Body of pancreas (tissue), 4 donors: ENCODE measurements around the gene POU4F3. TPM values are rescaled to one million over a fixed set of nuclear protein-coding genes. Genes with fewer than 3 reads are reported as not detected.

Experiments
- ATAC-seq: fragments of 150-250 bp; one replicate; pipeline ENCODE4 v1.9.1; 2016
- DNase-seq, 4 donors: peaks; one replicate each; pipeline ENCODE4 v3.0.0-alpha.2; 2019
- H3K27ac ChIP-seq, 4 donors: fragments of 200-600 bp; sonication (generic); 1 replicate in 3 of 4; 2 replicates in 1 of 4; pipeline versions ENCODE4 v1.5.1 to v1.6.1; 2016 to 2019; ENCODE audit warnings: mild to moderate bottlenecking in 1 of 4, mixed read lengths in 1 of 4, moderate library complexity in 1 of 4
- H3K27me3 ChIP-seq, 2 donors: fragments of 200-600 bp; sonication (generic); one replicate each; pipeline ENCODE4 v1.6.0; 2016; ENCODE audit warnings: mild to moderate bottlenecking in 1 of 2
- H3K36me3 ChIP-seq, 2 donors: fragments of 200-600 bp; sonication (generic); replicated peaks in 1 of 2; 2 replicates each; pipeline ENCODE4 v1.5.1; 2016; ENCODE audit warnings: low read depth in 2 of 2; ENCODE audit not compliant: insufficient read depth in 1 of 2
- H3K4me1 ChIP-seq: fragments of 200-600 bp; sonication (generic); one replicate; pipeline ENCODE4 v1.6.0; 2016
- H3K4me3 ChIP-seq, 2 donors: fragments of 200-600 bp; sonication (generic); 1 replicate in 1 of 2; 2 replicates in 1 of 2; pipeline ENCODE4 v1.5.1; 2016 to 2019
- H3K9me3 ChIP-seq, 3 donors: fragments of 200-600 bp; sonication (generic); 1 replicate in 2 of 3; 2 replicates in 1 of 3; pipeline ENCODE4 v1.5.1; 2016
- POLR2A ChIP-seq, 3 donors: fragments of 450-650 bp; IDR thresholded peaks; one replicate each; pipeline ENCODE4 v1.6.1; 2016; ENCODE audit warnings: antibody characterized with exemption in 3 of 3, mild to moderate bottlenecking in 2 of 3
- WGBS, 2 donors: methylation state at CpG; one replicate each; pipeline ENCODE4 v1.1.5; 2017; 5-methylcytosine and 5-hydroxymethylcytosine counted together
- intact Hi-C: fragments of 100-400 bp; cut with DNase I; formaldehyde crosslinking; loops from one replicate; pipeline ENCODE4 v1.15.1; 2023
- total RNA-seq, 2 donors: library from RNA; depleted of rRNA; stranded (reverse); fragments of >200 nt; gene quantifications; one replicate each; pipeline ENCODE4 v1.1.0, GENCODE V29; 2016
- TF ChIP-seq, protein P1 (sequence below), 7 experiments: fragments of 450-650 bp in 4 of 7; fragments of 200-600 bp in 3 of 7; sonication (generic) in 3 of 7; IDR thresholded peaks; one replicate each; pipeline ENCODE4 v1.5.1; 2016 to 2019; ENCODE audit warnings: antibody characterized with exemption in 7 of 7

POU4F3 gene
- total RNA-seq, 2 donors from 2014 or later: 0.52 TPM; not detected in 1

DNA sequence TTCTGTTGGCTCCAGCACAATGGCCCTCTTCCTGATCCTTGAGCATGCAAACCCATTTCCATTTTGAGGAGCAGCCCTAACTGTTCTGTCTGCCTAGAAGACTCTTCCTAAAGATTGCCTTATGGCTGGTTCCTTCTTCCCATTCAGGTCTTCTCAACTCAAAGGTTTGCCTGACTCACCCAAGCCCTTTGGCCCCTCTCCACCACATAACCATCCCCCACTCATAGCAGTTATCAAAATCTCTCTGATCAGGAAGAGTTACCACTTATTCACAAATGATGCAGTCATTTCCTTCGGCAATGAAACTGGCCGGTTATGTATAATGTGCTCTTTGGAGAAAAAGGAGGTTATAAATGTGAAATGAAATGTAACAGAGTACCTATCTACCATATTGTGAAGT is 8.9 kb upstream of the POU4F3 start:
- no peak for DNase-seq
- H3K27ac ChIP-seq: no peak overlapping the region
- no peaks in the 10 kb centered on the region for H3K9me3 ChIP-seq
- H3K4me3 ChIP-seq: no peak overlapping the region
- 87 to 94% methylated on average over 2 of the region's 2 CpGs for WGBS, 2 donors
- intact Hi-C loops: no loop called here
- H3K36me3 ChIP-seq: no peaks in the 10 kb centered on the region
- no peak for TF ChIP-seq POLR2A (IDR thresholded peaks at IDR 0.05)
- H3K27me3 ChIP-seq: no peaks in the 10 kb centered on the region
- H3K4me1 ChIP-seq: no peaks in the 10 kb centered on the region
- ATAC-seq: no peak

DNA sequence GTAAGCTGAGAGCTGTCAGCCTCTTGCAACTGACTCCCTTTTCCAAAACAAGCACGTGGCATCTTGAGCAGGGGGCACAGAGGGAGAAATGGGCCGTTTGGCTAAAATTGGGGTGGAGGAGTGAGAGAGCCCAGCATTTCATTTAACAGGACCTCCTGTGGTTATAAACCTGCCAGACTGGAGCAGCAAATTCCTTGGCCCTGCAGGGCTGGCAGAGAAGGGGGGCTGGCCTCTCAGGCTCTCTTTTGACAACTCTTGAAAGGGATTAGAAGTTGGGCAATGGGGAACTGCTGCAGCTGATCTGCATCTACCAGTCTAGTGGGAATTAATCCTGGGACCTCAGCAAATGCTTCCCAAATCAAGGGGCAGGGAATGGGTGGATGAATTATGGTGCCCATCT is 7.2 kb upstream of the POU4F3 start:
- no peaks in the 10 kb centered on the region for H3K4me1 ChIP-seq
- H3K36me3 ChIP-seq: no peaks in the 10 kb centered on the region
- intact Hi-C loops: no loop called here
- ATAC-seq (no peak), DNase-seq (no peak)
- WGBS, 2 donors: 0 to 2% methylated on average over 2 of the region's 2 CpGs
- H3K4me3 ChIP-seq: no peak overlapping the region
- TF ChIP-seq, protein P1, sequence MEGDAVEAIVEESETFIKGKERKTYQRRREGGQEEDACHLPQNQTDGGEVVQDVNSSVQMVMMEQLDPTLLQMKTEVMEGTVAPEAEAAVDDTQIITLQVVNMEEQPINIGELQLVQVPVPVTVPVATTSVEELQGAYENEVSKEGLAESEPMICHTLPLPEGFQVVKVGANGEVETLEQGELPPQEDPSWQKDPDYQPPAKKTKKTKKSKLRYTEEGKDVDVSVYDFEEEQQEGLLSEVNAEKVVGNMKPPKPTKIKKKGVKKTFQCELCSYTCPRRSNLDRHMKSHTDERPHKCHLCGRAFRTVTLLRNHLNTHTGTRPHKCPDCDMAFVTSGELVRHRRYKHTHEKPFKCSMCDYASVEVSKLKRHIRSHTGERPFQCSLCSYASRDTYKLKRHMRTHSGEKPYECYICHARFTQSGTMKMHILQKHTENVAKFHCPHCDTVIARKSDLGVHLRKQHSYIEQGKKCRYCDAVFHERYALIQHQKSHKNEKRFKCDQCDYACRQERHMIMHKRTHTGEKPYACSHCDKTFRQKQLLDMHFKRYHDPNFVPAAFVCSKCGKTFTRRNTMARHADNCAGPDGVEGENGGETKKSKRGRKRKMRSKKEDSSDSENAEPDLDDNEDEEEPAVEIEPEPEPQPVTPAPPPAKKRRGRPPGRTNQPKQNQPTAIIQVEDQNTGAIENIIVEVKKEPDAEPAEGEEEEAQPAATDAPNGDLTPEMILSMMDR (IDR thresholded peaks at IDR 0.05): no peak
- TF ChIP-seq POLR2A (IDR thresholded peaks at IDR 0.05): no peak
- H3K27ac ChIP-seq: no peak overlapping the region
- peaks cover 0 to under 1% of the 10 kb centered on the region in 2 donors for H3K27me3 ChIP-seq
- H3K9me3 ChIP-seq: no peaks in the 10 kb centered on the region

DNA sequence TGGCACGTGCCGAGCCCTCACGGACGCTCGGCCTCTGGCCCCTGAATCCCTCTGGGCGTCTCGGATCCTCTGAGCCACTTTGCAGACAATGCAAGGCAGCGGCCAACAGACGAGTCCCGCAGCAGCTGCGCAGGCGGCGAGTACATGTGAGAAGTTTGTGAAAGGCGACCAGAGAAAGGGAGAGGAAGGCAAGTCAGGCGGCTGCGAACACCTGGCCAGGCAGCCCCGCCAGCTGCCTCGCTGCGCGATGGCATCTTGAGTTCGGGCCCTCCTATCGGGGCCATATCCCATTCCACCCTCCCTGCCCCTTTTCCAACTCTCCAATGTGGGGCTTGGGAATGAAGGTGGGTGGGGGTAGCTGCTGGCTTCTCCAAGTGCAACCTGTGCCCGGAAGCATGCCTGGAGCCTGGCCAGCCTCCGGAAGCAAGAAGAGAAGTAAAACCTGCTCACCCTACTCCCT is 4.5 kb upstream of the POU4F3 start:
- no peak for DNase-seq
- ATAC-seq: no peak
- peaks cover 0 to 10% of the 10 kb centered on the region in 2 donors for H3K27me3 ChIP-seq
- H3K27ac ChIP-seq: no peak overlapping the region
- 4 to 5% methylated on average over 16 to 24 of the region's 24 CpGs for WGBS, 2 donors
- intact Hi-C loops: no loop called here
- H3K9me3 ChIP-seq: no peaks in the 10 kb centered on the region
- no peak for TF ChIP-seq POLR2A (IDR thresholded peaks at IDR 0.05)
- TF ChIP-seq, protein P1 (IDR thresholded peaks at IDR 0.05): no peak
- H3K4me3 ChIP-seq: no peak overlapping the region
- no peaks in the 10 kb centered on the region for H3K4me1 ChIP-seq
- H3K36me3 ChIP-seq: no peaks in the 10 kb centered on the region

DNA sequence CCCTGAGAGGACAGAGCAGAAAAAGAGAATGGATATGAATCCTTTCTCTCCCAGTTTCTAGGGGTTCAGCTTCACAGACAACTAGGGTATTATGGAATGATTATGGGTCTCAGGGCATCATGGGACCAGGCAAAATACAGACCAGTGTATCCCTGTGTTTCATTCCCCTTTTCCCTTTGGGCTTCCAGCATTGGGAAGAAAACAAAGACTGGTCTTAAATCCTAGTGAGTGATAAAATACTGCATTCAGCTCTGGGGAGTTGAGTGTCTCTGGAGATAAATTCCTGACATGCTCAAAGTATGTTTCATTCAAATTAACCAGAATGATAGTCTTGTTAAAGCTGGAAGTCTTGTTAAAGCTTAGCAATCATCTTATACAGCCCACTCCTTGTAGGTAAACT is 2.4 kb upstream of the POU4F3 start:
- intact Hi-C loops: no loop called here
- Histone ChIP-seq H3K36me3 (no peaks in the 10 kb centered on the region), H3K4me1 (peaks cover 7% of the 10 kb centered on the region), H3K4me3 (no peak overlapping the region), H3K27ac (no peak overlapping the region), H3K27me3 (peaks cover 0 to 24% of the 10 kb centered on the region in 2 donors), H3K9me3 (no peaks in the 10 kb centered on the region)
- no peak for TF ChIP-seq POLR2A (IDR thresholded peaks at IDR 0.05)
- TF ChIP-seq, protein P1 (IDR thresholded peaks at IDR 0.05): no peak
- no peak for ATAC-seq
- no peak for DNase-seq

DNA sequence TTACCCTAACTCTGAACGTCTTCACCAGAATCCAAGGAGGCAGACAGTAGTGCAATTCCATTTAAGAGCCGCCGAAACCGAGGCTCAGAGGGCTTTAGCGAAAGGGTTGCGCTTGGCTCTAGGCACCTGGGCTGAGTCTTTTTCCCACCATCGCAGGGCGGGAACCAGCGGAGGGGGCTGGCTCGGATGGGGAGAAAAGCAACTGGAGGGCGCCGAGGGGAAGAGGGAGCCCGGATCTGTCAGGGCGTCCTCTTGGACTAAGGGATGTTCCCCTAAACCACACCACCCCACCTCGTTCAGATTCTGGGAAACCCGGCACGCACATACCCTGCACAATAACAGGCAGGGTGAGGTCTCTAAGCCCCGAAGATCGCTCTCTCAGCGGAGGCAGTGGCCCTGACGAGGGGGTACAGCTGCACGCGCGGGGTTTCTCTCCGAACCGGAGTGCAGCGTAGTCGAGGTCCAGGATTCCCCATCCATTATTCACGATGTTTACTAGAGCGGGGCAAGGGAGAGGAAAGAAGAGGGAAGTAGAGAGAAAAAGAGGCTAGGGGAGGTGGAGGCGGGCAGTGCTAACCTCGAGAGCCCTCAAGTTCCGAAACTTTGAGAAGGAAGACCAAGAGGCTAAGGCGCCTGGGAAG is 1.3 kb upstream of the POU4F3 start:
- WGBS, 2 donors: 2% methylated on average over 22 to 34 of the region's 34 CpGs
- no peak for TF ChIP-seq POLR2A (IDR thresholded peaks at IDR 0.05)
- TF ChIP-seq, protein P1 (IDR thresholded peaks at IDR 0.05): no peak
- H3K4me3 ChIP-seq: no peak overlapping the region
- H3K36me3 ChIP-seq: no peaks in the 10 kb centered on the region
- H3K9me3 ChIP-seq: no peaks in the 10 kb centered on the region
- DNase-seq (no peak), ATAC-seq (no peak)
- intact Hi-C loops: no loop called here
- H3K27me3 ChIP-seq: peaks cover 0 to 31% of the 10 kb centered on the region in 2 donors
- no peak overlapping the region for H3K27ac ChIP-seq
- peaks cover 7% of the 10 kb centered on the region for H3K4me1 ChIP-seq
